ENCODE measurements around the gene IVNS1ABP. TPM values are rescaled to one million over a fixed set of nuclear protein-coding genes. Genes with fewer than 3 reads are reported as not detected.

IVNS1ABP gene
- total RNA-seq, 1 donor from 2014 or later = 123 TPM

DNA sequence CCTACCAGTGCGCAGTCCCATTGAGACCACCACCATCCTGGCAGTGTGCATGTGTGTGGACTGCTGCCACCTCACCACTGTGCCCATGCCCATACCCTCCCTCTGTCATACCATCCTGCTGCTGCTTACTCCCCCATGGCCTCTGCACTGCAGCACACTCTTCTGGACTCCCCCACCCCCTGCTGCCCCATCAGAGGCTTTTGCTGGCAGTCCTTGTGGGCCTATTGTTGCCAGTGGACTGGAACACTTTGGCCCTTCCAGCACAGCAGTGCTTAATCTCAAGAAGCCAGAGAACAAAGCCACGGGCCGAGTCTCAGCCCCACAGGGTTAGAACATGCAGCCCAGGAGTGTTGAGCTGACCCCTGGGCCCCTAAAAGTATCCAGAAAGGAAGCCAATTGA, 41.9 kb upstream of the IVNS1ABP start:
- TF ChIP-seq, protein P1, sequence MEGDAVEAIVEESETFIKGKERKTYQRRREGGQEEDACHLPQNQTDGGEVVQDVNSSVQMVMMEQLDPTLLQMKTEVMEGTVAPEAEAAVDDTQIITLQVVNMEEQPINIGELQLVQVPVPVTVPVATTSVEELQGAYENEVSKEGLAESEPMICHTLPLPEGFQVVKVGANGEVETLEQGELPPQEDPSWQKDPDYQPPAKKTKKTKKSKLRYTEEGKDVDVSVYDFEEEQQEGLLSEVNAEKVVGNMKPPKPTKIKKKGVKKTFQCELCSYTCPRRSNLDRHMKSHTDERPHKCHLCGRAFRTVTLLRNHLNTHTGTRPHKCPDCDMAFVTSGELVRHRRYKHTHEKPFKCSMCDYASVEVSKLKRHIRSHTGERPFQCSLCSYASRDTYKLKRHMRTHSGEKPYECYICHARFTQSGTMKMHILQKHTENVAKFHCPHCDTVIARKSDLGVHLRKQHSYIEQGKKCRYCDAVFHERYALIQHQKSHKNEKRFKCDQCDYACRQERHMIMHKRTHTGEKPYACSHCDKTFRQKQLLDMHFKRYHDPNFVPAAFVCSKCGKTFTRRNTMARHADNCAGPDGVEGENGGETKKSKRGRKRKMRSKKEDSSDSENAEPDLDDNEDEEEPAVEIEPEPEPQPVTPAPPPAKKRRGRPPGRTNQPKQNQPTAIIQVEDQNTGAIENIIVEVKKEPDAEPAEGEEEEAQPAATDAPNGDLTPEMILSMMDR (IDR thresholded peaks at IDR 0.05) = no peak

DNA sequence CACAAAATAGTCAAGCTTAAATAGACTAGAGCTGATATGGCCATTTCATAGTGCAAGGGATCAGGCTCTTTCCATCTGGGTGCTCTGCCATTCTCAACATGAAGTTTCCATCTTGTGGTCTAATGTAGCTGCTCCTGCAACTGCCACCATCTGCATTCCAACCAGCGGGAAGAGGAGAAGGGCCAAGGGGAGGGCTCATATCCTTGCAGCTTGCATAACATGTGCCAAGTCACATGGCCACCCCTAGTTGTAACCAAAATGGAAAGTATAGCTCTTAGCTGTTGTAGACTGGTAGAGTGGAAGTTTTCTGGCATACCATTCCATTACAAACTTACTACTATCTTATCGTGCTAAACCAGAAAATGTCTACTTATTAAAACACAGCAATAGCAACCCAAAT, 38.9 kb upstream of the IVNS1ABP start:
- H3K27me3 Mint-ChIP-seq (ENCODE audit: low read depth) = no peaks in the 10 kb centered on the region
- no peak overlapping the region for H3K4me3 Mint-ChIP-seq (ENCODE audit: unreplicated experiment)
- peaks cover 2% of the 10 kb centered on the region for H3K36me3 Mint-ChIP-seq (ENCODE audit: low read depth)
- no peak overlapping the region for H3K27ac Mint-ChIP-seq (ENCODE audit: unreplicated experiment)
- TF ChIP-seq, protein P1 (IDR thresholded peaks at IDR 0.05) = no peak
- DNase-seq (ENCODE audit: low spot score) = no peak
- H3K4me1 Mint-ChIP-seq (ENCODE audit: low read depth) = peaks cover 29% of the 10 kb centered on the region
- peaks cover 6% of the 10 kb centered on the region for H3K9me3 Mint-ChIP-seq (ENCODE audit: low read depth)

More for the DNA sequence above, 41.9 kb upstream of the IVNS1ABP start:
- DNase-seq (ENCODE audit: low spot score) = no peak
- H3K9me3 Mint-ChIP-seq (ENCODE audit: low read depth) = peaks cover 25% of the 10 kb centered on the region
- H3K27me3 Mint-ChIP-seq (ENCODE audit: low read depth) = no peaks in the 10 kb centered on the region
- no peak overlapping the region for H3K4me3 Mint-ChIP-seq (ENCODE audit: unreplicated experiment)
- H3K4me1 Mint-ChIP-seq (ENCODE audit: low read depth) = peaks cover 15% of the 10 kb centered on the region
- no peak overlapping the region for H3K27ac Mint-ChIP-seq (ENCODE audit: unreplicated experiment)
- peaks cover 7% of the 10 kb centered on the region for H3K36me3 Mint-ChIP-seq (ENCODE audit: low read depth)

DNA sequence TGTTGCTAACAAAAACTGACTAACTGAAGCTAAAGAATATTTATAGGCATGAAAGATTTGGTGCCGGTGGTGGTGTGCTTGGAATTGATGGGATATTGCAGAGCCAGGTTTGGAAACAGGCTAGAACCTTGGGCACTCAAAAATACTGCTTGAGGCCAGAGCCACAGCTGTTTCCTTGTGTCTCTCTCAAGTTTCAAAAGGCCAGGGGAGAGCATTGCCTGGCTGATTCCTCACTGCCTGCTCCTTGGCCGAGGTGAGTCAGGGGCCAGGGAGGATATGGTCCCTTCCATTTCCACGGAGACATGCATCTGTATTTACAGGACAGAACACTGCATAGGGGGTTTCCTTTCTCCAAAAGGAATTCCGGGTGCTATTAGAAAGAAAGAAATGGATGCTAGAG, 36.1 kb upstream of the IVNS1ABP start:
- TF ChIP-seq, protein P1 (IDR thresholded peaks at IDR 0.05) = no peak
- DNase-seq (ENCODE audit: low spot score) = no peak
- Mint-ChIP-seq H3K27me3 (ENCODE audit: low read depth) (no peaks in the 10 kb centered on the region), H3K9me3 (ENCODE audit: low read depth) (no peaks in the 10 kb centered on the region), H3K4me3 (ENCODE audit: unreplicated experiment) (no peak overlapping the region), H3K4me1 (ENCODE audit: low read depth) (peaks cover 37% of the 10 kb centered on the region), H3K27ac (ENCODE audit: unreplicated experiment) (peak overlapping the region; percentile 66), H3K36me3 (ENCODE audit: low read depth) (no peaks in the 10 kb centered on the region)

DNA sequence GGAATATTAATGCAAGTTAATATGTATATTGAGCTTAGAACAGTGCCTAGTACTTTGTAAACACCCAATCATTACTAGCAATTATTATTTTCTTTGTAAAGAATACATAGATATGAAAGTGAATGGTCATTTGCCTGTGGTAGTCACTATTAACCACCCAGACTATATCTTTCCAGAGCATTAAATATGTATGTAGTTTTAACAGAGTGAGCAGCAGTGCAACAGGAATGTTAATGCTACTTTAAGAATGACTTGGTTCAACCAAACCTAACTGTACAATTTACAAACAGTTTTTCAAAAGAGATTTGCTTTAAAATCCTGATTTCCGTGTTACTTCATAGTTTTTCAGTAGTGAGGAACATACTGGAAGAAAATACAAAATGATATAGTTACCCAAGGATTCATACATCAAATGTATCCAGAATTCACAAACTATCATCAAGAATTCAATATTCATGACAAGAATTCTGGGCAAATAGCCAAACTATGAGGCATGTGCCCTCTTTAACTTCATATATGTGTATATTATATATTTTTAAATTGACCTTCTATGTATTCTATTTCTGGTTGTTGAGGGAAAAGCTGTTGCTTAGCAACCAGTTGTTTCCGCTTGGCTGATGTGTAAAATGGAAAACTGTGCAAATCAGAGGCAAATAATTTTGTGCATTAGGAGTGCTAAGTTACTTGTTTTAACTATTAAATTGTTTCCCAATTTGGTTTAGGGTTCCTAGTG, 34.9 kb upstream of the IVNS1ABP start:
- H3K9me3 Mint-ChIP-seq (ENCODE audit: low read depth) = no peaks in the 10 kb centered on the region
- DNase-seq (ENCODE audit: low spot score) = no peak

DNA sequence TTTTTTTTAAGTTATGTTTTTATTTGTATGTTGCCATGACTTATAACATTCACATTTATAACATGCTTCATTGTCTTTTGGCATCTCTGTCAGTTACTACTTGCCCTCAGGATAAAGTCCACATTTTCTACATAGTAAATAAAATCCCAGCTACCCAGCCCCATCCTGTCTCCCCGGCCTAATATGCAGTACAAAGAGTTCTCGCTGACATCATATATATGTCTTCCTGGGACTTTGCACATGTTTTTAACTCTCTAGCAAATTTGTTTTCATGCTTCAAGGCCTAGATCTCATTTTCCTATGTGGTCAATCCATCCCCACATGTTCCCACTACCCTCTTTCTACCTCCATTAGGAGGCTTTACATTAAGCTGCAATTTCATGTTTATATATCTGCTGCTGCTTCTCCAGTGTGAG, 33.0 kb upstream of the IVNS1ABP start:
- H3K4me1 Mint-ChIP-seq (ENCODE audit: low read depth) = peaks cover 37% of the 10 kb centered on the region
- H3K36me3 Mint-ChIP-seq (ENCODE audit: low read depth) = no peaks in the 10 kb centered on the region
- no peaks in the 10 kb centered on the region for H3K9me3 Mint-ChIP-seq (ENCODE audit: low read depth)
- TF ChIP-seq, protein P1 (IDR thresholded peaks at IDR 0.05) = no peak
- H3K27ac Mint-ChIP-seq (ENCODE audit: unreplicated experiment) = peak overlapping the region; percentile 5
- H3K27me3 Mint-ChIP-seq (ENCODE audit: low read depth) = no peaks in the 10 kb centered on the region
- DNase-seq (ENCODE audit: low spot score) = no peak
- no peak overlapping the region for H3K4me3 Mint-ChIP-seq (ENCODE audit: unreplicated experiment)

More for the DNA sequence above, 34.9 kb upstream of the IVNS1ABP start:
- no peaks in the 10 kb centered on the region for H3K36me3 Mint-ChIP-seq (ENCODE audit: low read depth)
- no peak overlapping the region for H3K4me3 Mint-ChIP-seq (ENCODE audit: unreplicated experiment)
- H3K27me3 Mint-ChIP-seq (ENCODE audit: low read depth) = no peaks in the 10 kb centered on the region
- peaks cover 37% of the 10 kb centered on the region for H3K4me1 Mint-ChIP-seq (ENCODE audit: low read depth)
- TF ChIP-seq, protein P1 (IDR thresholded peaks at IDR 0.05) = no peak
- peak overlapping the region; percentile 81 for H3K27ac Mint-ChIP-seq (ENCODE audit: unreplicated experiment)

Data from chondrocyte (in vitro differentiated cells).